Stimulated activated CD4-positive, alpha-beta T cell treated with anti-CD3 and anti-CD28 coated beads, Interleukin-1b, Interleukin-23, amount 100 ng/mL, for 48 hours (primary cell): Measurements from ENCODE around the gene LSM5.

Source experiments
- DNase-seq: peaks from one replicate; pipeline ENCODE4 v3.0.0-alpha.2; 2020

LSM5 gene

GRCh38 chr7:32490127-32490796 lies at the start of gene LSM5:
Gene LSM5, minus strand, starts transcription at chr7:32490380. Its CDS starts 15 bp downstream, at chr7:32490365.
- peak; percentile 91 for DNase-seq

DNA sequence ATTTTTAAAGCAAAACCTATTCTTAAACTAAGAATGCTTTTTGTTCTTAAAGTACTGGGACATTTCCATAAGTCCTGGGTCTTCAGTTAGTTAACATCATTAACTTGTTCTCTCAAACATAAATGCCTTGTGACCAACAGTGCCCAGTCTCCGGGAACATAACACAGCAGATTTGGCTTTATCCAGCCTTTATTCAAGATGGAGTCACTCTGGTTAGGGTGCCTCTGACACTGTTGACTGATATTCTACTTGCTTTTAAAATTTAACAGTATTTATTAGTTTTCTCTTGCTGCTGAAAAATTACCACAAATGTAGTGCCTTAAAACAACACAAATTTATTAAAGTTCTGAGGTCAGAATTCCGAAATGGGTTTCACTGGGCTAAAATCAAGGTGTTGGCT lies 49.2 kb upstream of the LSM5 start:
- DNase-seq, result no peak

DNA sequence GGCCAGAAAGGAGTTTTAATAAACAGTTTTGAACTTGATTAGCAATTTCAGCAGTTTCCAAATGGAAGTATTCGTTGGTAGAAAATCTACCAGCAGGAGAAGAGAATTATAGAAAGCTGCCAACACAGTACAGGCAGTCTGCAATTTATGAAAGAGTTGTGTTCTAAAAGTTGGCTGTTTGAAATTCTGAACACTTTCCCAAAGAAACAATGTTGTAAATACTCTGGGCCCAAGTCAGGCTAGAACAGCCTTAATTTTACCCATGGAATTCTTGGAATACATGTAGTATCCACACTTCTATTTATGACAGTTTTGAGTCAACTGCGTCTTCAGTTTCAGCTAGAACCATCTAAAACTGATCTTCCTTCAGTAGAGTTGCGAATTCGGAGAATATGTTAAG lies 47.6 kb upstream of the LSM5 start:
- no peak for DNase-seq

- DNase-seq, result no peak
Observed at GRCh38 chr7:32536585-32536984, 46.4 kb upstream of the LSM5 start.

GRCh38 chr7:32536016-32536415 lies 45.8 kb upstream of the LSM5 start:
- no peak for DNase-seq

GRCh38 chr7:32535162-32535702 lies 45.1 kb upstream of the LSM5 start:
- DNase-seq, result no peak

- no peak for DNase-seq
Observed at GRCh38 chr7:32533276-32534029, 43.3 kb upstream of the LSM5 start.

- no peak for DNase-seq
Observed at GRCh38 chr7:32532716-32533115, 42.5 kb upstream of the LSM5 start.

- DNase-seq, result no peak
Observed at GRCh38 chr7:32532086-32532485, 41.9 kb upstream of the LSM5 start.

DNA sequence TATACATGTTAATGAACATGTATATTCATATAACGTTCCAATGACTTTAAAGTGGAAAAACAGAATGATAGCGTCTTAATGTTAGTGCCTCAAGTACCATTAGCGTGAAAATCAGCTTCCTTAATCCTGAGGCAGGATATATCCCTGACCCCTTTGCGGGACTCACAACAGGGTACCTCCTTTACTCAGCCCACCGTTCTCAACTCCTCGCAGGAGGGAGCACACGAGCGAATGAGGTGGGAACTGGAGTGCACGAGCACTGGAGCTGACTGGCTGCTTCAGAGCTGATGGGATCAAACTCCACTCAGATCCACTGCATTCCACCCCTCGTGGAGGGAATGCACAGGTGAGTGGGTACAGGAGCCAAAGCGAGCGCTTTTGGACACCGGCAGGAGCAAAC lies 41.2 kb upstream of the LSM5 start:
- no peak for DNase-seq

GRCh38 chr7:32525839-32526238 lies 35.7 kb upstream of the LSM5 start:
- no peak for DNase-seq

DNA sequence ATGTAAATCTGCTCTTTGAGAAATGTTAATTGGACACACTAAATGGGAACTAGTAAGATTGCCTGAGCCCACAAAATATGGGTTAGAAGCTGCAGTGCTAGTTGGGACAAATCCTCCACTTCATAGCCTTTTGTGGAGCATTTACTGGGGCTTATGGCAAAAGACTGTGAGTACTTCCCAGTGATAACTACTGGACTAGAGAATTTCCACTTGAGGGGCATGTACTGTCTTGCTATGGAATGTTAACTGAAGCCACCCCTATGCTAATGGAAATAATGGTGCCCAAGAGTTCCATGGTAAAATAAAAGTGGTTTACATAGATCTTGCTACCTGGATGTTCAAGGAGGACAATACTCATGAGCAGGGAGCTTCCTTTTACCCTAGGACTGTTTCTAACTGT lies 34.5 kb upstream of the LSM5 start:
- no peak for DNase-seq

DNA sequence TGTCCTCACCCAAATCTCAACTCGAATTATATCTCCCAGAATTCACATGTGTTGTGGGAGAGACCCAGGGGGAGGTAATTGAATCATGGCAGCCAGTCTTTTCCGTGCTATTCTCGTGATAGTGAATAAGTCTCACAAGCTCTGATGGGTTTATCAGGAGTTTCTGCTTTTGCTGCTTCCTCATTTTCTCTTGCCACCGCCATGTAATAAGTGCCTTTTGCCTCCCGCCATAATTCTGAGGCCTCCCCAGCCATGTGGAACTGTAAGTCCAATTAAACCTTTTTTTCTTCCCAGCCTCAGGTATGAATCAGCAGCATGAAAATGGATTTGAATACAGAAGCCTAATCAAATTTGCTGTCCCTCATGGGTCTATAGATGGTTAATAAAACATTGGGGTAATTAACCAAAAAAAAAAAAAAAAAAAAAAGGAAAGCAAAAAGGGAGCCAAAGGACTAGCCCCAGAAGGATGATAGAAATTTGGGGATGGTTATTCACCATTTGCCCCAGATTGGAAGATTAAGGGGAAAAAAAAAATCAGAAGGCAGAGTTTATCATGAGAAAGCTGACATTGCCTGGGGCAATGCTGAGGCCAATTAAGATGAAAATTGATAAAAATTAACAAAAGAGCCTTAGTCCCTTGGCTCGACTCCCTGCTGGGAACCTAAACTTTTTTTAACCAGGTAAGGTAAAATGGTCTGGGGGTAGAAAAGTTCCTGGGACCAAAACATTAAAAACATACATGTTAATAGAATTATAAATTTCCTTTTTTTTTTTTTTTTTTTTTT lies 32.8 kb upstream of the LSM5 start:
- no peak for DNase-seq

DNA sequence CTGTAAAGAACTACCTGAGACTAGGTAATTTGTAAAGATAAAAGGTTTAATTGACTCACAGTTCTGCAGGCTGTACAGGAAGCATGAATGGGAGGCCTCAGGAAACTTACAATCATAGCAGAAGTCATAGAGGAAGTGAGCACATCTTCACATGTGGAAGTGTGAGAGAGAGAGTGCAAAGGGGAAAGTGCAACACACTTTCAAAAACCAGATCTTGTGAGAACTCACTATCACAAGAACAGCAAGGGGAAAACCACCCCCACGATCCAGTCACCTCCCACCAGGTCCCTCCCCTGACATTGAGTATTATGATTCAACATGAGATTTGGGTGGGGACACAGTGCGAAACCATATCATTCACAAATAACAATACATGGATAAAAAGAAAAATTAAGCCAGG lies 29.6 kb upstream of the LSM5 start:
- peak; percentile 16 for DNase-seq

DNA sequence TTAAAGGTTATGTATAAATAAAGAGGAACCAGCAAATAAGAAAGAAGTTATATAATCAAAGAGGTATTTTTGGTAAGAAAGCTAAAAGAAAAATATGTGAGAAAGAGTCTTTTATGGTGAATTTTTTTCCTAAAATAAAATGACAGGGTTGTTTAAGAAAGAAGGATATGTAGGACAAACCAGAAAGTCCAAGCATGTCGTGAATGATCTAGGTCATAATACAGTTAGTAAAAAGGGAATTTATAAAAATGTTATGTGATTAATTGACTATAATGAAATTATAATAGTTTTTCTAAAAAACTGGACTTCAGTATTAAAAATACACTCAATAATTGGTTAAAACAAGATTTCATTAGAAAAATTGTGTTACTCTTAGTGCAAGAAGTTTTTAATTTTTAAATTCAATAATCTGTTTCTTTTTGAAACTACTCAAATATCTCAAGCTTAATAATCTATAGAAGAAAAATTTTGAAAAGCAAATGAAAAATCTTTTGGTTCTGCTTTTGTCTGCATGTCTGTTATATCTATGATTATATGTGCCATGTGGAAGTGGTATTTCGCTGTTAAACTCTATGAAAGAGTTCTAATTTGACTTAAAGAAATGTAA lies 28.5 kb upstream of the LSM5 start:
- no peak for DNase-seq

DNA sequence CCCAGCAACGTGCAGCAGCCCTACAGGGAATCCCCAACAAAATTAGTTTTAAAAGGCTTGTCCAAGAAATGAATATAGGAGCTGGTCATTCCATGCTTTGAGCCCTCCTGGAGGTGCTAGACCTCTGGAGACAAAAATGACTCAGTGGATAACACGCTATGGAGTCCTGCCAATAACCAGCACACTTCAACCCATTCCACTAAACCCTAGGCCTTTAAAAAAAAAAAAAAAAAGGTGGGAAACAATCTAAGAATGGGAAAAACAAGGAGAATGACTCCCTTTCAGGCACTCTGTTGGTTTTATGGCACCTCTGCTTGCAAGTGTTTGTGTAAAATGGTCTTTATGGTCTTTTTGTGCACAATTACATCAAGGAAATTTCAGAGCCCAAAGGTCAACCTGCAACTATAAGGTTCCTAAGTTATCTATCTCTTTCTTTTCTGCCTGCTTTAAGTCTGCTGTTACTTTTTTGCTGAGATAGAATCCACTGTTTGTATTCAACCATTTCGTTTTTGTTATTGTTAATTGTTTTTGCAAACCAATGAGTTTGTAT lies 26.4 kb upstream of the LSM5 start:
- DNase-seq, result no peak

GRCh38 chr7:32515890-32516550 lies 25.8 kb upstream of the LSM5 start:
- peak; percentile 7 for DNase-seq

DNA sequence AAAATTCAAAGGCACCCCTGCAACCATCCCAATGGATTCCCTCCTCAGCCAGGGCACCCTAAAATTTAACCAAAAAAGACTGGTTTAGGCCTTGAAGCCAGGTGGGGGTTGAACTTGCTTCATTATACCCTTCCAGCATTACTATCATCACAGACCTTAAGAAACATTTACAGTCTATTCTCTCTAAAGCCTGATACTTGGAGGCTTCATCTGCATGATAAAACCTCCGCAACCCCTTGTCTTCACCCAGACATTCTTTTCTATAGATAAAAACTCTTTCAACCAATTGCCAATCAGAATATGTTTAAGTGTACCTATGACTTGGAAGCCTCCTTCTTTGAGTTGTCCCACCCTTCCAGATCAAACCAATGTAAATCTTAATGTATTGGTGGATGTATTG lies 23.0 kb upstream of the LSM5 start:
- no peak for DNase-seq

- DNase-seq, result no peak
Observed at GRCh38 chr7:32511791-32512190, 21.6 kb upstream of the LSM5 start.

DNA sequence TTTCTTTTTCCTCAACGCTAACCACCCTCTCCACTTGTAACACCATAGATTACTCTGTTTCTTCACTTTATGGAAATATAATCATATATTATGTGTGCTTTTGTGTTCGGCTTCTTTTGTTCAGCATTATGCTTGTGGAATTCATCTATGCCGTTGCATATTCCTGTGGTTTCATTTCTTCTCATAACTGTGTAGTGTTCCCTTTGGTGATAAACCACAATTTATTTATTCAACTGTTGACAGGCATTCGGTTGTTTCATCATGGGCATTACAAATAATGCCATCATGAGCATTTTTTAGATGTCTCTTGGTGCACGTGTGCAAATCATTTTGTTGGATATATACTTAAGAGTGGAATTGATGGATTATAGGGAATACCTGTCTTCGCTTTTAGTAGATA lies 17.2 kb upstream of the LSM5 start:
- DNase-seq, result no peak

- peak; percentile 40 for DNase-seq
Observed at GRCh38 chr7:32506266-32507054, 16.3 kb upstream of the LSM5 start.
